GM18858 (cell line): ENCODE results near the gene FBXL16.

ENCODE experiments used
- ATAC-seq: cut with Tn5 transposase; IDR thresholded peaks from one replicate; pipeline ENCODE4 v1.9.1; 2021; ENCODE audit not compliant: unreplicated experiment

The FBXL16 gene

DNA sequence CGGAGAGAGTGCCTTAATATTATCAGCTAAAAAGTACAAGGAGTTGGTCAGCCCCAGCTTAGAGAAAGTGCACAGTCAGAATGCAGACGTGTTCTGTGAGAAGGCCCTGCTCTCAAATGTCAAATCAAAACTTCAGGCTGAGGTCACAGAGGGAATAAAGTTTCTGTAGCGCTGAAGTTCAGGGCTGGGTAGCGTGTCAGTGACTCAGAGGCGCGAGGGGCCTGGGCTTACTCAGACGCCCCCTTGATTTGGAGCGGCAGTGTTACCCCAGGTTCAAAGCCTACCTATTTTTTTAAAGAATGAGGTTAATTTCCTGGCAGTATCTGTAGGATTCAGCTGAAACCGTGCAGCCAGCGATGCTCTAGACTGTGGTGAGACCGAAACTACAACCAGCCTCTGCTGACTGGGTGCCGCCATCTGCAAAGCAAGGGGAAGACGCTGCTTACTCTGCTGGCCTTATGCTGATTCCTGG lies 30.4 kb upstream of the FBXL16 start:
- no peak for ATAC-seq

DNA sequence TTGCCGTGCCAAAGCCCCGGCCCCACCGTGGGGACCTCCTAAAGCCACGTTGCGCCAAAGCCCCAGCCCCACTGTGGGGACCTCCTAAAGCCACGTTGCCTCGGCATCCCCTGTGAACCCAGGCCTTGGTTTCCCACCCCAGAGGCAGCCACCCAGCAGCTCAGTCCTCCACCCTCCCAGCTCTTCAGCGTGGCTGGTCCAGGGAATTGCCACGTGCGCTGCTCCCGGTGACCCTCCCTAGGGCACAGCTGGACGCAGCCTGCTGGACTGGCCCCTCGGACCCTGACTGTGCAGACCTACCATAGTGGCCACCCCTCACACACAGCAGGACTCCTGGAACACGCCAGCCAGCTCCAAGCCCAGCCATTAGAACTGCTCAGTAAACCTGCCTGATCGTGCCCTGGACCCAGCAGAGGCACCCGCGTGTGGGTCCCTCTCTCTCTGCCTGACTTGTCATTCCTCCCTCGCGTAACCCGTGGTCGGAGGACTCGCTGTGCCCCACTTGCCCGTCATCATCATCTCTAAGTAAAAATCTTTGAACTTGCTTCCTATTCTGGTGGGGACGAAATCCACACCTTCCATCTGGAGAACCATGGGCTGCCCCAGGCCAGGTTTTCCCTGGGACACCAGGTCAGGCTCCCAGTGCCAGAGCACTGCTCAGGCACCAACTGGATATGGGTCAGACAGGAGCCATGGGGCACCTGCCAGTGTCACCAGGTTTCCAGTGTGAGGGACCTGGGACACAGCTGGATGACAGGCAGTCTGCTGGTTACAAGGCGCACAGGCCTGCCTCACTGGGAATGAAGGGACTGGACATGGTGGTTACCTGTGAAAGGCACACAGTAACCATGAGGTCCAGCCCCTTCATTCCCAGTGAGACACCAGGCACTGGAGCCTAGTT lies 29.6 kb upstream of the FBXL16 start:
- no peak for ATAC-seq

DNA sequence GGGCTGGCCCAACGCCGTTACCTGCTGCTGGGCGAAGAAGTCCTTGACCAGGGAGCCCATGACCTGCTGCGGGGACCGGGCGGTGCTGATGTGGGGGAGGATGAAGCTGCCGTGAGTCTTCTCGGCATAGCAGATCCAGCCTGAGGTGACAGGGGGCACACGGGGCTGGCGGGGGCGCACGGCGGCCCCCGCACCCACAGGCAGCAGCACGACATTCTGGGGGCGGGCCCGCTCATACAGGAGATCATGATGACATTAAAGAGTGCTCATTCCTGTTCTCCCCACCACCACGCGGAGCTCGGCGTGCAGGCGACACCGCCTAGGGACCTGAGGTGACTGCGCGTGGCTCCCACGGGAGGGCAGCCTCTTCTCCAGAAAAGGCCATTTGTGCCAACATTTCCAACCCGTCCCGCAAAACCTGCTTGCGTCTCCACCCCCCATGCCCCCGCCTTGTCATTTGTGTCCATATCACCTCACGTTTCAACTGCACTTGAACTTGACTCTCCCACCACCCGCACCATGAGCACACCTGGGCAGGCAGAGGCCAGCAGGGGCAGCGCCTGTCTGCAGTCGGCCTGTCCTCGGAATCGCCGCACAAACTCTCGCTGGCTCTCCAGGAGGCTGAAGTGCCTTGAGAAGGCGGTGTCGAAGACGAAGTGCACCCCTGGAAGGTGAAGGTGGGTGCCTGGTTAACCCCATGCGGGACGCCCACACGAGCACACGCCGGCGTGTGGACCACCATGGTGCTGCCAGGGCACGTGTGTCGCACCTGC lies 28.8 kb upstream of the FBXL16 start:
- ATAC-seq, result no peak

DNA sequence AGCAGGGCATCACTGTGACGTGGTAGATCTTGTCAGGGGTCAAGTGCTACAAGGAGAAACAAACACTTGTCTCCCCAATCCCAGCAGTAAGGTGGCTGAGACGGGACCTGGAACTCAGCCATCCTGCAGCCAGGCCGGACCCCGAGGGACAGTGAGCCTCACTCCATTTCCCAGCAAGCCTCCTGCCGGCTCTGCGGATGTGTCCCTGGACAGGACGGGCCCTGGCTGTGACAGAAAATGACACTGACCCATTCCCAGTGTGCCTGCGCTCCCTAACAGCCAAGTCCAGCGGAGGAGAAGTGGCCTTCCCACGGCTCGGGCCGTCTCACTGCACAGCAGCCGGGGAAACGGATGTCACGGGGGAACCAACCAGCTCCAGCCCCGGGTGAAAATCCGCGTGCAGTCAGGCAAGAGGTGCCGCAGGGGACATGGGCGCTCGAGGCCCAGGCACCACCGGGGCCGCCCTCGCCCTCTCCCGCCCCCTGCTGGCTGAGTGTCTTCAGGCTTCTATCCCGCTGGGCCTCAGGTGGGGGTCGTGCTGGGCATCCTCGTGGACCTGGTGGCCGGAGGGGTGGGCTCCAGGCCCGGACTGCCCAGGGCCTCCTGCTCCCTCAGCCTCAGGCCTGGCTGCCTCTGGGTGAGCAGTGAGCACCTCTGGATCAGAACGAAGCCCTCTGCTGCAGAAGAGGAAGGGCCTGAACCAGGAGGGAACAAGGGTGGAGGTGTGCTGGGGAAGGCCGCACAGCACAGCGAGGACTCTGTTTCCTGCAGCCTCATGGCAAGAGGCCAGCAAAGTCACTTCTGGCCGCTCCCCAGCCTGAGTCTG lies 28.0 kb upstream of the FBXL16 start:
- no peak for ATAC-seq

DNA sequence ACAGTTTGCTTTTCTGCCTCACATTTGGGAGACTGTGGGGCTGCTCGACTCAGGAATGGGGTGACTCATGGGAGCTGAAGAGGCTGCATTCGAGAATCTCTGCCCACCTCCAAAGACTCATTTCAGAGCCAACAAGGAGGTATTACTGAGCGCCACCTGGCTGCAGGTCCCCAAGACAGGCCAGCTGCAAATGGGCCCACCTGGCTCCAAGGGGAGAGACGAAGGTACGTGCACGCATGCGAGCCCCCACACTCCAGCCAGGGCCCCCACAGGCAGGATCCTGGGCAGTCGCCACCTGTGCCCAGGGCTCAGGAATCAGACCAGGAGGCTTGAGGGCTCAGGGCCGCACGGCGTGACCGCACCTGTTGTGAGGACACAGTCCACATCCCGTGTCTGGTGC lies 27.3 kb upstream of the FBXL16 start:
- no peak for ATAC-seq

DNA sequence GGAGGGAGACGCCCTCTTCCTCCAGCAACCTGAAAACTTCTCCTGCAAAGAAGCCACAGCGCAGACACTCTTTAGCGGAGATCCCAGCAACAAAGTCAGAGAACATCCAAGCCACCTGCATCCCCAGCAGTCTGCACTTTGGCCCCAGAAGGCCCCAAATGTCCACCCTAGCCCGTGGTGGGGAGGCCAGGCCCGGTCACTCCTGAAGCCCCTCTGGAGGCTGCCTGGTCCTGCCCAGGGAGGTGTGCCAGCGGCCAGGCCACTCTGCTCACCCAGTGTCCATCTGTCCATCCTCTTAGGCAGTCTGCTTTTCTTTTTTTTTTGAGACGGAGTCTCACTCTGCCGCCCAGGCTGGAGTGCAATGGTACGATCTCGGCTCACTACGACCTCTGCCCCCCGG lies 26.7 kb upstream of the FBXL16 start:
- ATAC-seq, result no peak

DNA sequence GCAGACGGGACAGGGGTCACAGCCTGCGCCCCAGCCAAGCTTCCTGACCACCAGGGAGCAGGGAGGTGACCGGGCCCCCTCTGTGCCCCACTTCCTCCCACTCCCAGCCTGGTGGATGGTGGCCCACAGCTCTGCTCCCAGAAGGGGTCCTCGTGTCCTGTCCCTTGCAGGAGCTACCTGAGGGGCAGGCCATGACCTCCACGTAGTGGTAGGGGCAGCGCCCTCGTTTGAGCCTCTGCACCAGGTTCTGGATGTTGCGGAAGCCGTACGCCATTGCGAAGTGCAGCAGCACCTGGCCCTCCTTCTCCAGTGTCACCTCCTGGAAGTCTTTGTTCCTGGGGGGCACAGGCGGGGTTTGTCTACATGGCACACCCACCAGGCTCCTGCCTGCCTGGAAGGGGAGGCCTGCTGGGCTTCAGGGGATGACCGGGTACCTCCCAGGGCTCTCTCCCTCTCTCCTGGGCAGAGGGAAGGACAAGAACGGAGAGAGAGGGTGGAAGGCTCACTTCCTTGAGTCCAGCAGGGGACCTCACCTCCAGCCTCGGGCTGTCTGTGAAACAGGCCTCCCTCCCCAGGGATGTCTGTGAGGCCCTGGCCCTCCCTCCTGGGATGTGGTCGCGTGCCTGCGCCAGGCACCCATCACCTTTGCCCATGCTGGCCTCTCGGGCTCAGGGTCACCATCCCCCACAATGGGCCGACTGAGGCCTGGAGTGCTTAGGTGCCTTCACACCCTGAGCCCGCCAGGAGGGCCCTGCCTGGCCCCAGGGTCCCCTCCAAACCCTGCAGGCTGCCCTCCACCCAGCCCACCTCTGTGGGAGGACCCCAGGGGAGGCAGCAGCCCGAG lies 25.3 kb upstream of the FBXL16 start:
- ATAC-seq, result no peak

DNA sequence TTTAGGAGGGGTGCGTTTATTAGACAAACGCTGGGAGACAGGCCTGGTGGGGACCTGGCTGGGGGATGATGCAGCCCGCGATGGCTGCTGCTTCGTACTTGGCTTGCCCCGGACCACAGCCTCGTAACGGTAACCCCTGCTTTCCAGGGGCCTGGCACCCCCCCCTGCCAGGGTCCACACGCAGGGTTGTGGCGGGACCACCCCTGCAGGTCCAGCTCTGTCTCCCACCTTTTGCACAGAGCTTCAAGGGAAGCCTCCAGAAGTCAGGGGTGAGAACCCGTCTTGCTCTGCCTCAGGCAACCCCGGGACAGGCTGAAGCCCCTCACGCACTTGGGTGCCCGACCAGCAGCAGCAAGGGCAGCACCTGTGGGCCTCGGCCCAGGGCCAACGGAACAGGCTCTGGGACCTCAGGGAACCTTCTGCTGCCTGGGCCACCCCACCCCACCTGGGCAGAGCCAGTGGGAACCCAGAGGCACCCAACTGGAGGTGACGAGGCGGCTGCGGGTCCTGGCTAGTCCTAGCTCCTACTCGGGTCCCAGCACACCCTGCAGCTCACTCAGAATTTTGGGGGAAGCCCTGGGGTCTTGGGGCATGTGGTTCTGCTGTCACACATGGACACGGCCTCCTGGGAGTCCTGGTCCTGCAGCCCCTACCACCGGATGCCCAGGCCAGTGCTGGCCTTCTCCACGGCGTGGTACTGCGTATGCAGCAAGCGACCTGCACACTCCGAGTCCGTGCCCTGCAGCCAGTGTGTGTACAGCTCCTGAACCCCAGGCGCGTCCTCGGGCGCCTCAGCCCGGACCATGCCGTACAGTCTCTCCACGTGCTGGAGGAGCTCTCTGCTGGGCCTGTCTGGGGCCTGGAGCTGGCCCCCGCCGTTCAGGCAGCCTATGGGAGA lies 24.4 kb upstream of the FBXL16 start:
- no peak for ATAC-seq

DNA sequence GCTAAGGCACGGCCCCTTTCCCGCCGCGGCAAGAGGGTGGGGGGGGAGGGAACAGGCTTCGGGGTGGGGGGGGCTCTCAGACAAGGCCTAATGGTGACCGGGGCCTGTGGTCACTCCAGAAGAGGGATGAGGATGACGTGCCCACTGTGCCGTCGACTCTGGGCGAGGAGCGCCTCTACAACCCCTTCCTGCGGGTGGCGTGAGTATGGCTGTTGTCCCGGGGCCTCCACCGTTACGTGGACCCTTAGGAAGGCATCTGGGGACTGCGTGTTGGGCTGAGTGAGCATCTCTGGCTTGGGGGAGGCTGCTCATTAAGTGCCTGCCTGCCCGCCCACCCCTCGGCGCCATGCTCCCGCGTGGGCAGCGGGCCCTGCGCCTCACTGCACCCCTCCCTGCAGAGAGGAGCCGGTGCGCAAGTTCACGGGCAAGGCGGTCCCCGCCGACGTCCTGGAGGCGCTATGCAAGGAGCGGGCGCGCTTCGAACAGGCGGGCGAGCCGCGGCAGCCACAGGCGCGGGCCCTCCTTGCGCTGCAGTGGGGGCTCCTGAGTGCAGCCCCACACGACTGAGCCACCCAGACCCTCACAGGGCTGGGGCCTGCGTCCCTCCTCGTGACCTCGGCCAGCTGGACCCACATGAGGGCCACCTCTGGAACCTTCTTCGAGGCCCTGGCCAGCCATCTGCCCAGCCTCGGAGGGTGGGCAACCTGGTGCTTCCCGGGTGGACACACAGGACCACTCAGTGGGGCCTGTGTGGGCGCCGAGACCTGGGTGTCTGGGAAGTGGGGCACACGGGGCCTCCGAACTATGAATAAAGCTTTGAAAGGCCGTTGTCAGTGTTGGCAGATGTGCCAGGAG lies 23.5 kb upstream of the FBXL16 start:
- ATAC-seq, result no peak

DNA sequence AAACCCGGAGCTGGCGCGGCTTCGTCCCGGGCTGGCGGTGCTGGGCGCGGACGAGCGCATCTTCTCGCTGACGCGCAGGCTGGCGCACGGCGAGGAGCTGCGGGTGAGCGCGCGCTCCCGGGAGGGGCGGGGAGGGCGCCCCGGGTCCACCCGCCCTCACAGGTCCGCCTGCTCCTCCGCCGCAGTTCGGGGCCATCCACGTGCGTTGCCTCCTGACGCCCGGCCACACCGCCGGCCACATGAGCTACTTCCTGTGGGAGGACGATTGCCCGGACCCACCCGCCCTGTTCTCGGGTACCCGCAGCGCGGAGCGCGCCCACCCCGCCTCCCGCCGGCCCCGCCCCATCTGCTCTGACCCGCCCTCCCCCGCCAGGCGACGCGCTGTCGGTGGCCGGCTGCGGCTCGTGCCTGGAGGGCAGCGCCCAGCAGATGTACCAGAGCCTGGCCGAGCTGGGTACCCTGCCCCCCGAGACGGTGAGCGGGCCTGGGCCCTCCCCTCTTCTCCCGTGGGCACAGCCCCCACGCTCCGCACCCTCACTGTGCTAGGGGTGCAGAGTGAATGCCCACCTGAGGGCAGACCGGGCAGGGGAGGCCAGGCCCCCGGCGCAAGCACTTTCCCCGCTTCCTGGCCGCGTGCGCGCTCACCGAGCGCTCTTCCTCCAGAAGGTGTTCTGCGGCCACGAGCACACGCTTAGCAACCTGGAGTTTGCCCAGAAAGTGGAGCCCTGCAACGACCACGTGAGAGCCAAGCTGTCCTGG lies 22.7 kb upstream of the FBXL16 start:
- no peak for ATAC-seq

DNA sequence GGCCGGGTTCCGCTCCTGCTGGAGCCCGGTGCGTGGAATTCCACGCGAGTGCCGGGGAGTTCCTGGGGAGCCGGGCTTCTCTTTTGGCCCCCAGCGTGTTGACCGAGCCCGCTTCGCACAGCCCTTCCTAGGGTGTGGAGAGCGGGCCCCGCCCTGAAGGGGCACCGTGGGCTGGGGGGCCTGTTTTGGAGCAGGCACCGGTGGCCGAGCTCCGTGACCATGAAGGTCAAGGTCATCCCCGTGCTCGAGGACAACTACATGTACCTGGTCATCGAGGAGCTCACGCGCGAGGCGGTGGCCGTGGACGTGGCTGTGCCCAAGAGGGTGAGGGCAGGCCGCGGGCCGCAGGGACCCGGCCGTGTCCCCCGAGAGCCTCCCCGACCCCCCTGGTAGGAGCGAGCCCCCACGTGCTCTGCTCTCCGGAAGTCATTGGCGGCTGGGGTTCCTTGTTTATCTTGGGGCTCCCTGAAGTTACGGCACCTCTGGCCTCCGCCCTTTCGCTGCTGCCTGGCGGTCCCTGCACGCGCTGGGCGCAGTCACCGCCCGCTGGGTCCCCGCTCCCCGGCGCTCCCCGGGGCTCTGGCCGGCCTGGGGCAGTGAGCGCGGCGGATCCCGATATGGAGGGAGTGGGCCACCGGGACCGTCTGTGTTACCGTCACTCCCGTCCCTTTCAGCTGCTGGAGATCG lies 21.8 kb upstream of the FBXL16 start:
- no peak for ATAC-seq

DNA sequence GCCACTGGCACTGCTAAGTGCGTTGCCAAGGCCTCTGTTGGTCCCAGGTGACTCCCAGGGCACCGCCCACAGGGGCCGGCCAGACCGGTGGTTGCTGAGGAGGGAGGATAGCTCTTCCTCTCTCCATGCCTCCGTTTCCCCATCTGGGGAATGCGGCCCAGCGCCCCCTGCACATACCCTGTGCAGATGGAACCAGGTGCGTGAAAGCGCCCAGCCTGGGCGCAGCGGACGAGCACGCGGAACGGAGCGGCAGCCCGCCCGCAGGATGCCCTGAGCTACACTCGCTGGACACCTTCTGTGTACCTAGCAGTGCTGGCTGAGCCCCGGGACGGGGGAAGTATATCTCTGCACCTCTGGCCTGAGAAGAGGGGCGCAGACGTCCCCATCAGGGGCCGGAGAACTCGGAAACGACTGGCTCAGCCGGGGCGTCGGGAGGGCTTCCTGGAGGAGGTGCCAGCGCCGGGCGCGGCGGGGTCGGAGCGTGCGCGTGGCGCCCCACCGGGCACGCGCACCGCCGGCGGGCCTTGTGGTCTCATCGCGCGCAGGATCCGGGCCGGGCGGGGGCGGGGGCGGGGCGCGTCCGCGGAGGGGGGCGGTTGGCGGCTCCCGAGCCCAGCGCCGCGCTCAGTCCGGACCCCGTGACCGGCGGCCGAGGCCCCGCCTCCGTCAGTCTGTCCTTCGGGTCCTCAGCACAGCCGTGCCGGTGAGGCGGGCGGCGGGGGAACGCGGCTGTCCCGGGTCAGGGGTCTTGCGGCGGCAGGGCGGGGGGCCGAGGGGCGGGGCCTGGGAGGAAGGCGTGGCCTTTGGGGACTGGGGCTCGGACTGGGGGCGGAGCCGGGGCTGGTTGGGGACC lies 21.1 kb upstream of the FBXL16 start, which contains the start of the genes CCDC78 and HAGHL:
Gene CCDC78, minus strand, starts transcription at position 6 of the 853 bp plus-strand sequence. CDS start 76 bp downstream, outside the sequence.
Gene HAGHL, plus strand, starts transcription at position 669 of the 853 bp plus-strand sequence. CDS start 404 bp downstream, outside the sequence.
- no peak for ATAC-seq

DNA sequence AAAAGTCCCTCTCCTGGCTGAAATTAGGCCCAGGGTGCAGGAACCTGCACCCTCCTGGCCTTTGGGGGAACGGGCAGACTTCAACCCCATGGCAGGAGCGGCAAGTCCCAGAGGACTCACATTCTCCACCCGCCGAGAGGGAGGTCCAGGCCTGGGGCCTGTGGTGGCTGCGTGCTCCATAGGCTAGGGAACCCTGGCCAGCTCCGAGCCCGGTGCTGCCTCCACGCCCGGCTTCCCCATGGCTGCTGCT lies 20.5 kb upstream of the FBXL16 start:
- ATAC-seq, result no peak

DNA sequence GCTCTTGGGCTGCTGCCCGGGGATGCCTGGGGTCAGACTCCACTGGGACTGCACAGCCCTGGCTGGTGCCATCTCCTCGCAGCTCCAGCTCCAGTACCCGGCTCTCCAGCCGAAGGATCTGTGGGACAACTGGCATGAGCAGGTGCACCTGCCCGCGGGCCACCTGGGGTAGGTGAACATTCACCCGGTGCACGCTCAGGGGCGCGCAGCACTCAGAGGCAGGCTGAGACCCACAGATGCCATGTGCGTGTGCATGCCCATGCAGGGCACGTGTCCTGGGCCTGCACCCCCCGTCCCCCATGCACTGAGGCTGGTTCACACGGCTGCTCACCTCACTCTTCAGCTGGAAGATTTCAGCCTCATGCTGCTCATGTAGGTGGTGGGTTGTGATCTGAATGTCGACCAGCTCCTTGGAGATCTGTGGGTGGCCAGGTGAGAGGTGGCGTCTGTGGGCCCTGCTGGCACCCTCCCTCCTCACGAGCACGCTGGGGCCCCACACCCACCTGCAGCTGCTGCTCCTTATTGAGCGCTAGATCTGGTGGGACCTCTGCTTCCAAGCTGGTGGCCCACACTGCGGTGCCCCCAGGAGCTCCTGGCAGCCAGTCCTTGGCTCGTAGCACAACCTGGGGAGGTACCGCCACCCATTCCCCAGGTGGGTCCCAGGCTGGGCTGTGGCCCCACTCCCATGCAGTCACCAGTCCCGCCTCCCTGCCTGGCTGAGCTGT lies 20.0 kb upstream of the FBXL16 start:
- ATAC-seq, result no peak

DNA sequence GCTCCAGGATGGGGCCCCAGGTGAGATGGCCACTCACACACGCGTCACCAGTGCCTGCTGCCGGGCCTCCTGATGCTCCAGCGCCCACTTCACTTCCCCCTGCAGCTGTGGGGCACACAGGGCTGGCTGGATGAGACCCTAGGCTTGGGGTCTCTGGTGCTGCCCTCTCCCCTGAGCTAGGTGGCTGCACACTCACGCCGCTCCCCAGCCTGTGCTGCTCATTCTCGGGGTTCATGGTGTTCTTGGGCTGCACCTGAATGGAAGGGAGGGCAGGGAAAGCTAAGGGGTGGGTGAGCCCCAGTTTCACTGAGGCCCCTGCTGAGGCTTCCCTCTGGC lies 19.4 kb upstream of the FBXL16 start:
- ATAC-seq, result no peak
